GM18907 (cell line): ENCODE measurements around the gene GNAI1.

ENCODE experiments used
- ATAC-seq: cut with Tn5 transposase; IDR thresholded peaks from one replicate; pipeline ENCODE4 v1.9.1; 2021; ENCODE audit warnings: mild to moderate bottlenecking, moderate library complexity; ENCODE audit not compliant: unreplicated experiment

Gene GNAI1

DNA sequence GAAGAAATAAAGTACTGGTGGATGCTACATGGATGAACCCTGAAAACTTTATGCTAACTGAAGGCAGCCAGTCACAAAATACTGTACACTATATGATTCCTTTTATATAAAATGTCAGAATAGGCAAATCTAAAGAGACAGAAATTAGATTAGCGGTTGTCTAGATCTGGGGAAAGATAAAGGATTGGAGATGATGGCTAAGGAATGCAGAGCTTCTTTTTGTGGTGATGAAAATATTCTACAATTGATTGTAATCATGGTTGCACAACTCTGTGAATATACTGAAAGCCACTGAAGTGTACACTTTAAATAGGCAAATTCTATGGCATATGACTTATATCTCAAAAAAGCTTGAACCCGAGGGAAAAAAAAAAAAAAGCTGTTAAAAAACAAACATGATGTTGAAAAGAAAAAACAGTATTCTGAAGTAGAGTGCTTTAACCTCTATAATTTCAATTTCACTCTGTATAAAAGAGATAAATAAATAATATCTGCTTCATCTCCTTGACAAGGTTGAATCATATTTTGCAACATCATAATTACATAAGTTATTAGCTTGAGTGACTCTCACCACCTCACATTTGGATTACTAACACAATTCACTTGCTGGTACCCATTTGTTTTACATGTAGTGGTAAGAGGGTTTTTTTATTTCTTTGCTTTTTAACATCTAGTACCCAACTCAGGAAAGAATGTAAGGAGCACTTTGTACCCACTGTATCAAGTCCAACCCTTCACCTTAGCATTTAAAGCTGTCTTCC is 2.8 kb upstream of the GNAI1 start:
- no peak for ATAC-seq

DNA sequence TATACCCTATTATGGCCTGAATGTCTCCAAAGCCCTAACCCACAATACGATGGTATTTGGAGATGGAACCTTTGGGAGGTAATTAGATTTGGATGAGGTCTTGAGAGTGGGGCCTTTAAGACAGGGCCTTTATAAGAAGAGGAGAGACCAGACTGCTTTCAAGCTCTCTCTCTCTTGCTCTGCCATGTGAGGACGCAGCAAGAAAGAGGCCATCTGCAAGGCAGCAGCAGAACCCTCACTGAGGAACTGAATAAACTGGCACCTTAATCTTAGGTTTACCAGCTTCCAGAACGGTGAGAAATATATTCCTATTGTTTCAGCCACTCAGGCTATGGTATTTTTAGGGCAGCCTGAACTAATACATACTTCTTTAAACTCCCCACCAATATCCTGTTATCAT is 2.0 kb upstream of the GNAI1 start:
- ATAC-seq = no peak

- no peak for ATAC-seq
These were observed 1.1 kb upstream of the GNAI1 start for GRCh38 chr7:80133361-80134114.

DNA sequence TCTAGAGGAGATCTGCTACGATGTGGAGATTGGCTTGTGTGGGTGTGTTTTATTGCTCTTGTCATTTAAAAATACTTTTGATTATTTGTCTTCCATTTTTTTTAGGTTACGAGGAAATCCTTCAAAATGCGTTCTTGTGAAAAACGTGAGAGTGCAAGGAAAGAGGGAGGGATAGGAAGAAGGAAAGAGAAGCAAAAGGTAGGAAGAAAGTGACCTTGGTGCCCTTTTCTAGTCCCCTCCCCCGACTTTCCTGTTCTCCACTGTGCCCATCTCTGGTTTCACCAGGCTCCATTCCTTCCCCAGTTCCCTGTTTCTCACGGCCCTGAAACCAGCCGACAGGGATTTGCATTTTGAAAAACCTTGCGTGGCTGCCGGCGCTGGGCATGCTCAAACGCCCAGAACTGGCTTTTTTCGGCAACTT is 506 bp upstream of the GNAI1 start:
- no peak for ATAC-seq

- peak; percentile 30 for ATAC-seq
These were observed 876 bp downstream of the GNAI1 start for GRCh38 chr7:80135309-80136104.

GRCh38 chr7:80136261-80137055 is 1.8 kb downstream of the GNAI1 start:
- peak; percentile 65 for ATAC-seq

GRCh38 chr7:80137410-80137809 is 2.8 kb downstream of the GNAI1 start:
- ATAC-seq = no peak

DNA sequence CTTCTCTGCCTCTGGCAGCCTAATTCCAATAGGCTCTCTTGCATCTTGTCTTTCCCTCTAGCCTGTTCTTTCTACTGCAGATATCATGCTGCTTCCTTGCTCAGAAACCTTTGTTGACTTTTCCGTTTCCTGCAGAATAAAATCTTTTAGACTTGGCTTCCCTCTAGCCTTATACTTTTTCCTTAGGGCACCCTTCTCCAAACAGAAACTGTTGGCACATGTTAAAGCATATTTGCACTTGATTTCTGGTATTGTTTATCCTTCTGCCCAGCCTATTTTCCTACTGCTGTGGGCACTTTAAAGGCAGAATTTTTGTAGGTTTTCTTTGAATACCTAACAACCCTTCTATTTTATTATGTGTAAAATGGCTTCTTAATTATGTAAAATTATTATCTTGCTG is 4.6 kb downstream of the GNAI1 start:
- no peak for ATAC-seq

DNA sequence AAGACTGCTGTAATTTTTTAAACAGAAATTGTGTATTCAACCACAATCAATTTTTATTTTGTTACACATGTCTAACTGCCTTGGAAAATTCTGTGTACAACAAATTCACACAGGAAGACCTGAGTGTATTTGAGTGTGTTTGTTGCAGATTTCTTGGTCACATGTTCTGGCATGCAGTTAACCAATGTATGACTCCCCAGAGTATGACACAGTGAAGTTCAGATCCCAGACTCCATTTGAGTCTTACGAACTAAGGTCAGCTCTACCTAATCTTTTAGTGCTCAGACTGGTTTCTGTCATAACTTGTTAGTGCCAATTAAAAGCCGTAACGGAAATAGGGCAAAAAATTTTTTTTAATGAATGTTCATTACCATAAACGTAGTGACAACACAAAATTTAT is 5.8 kb downstream of the GNAI1 start:
- ATAC-seq = no peak

- ATAC-seq = no peak
These were observed 6.7 kb downstream of the GNAI1 start for GRCh38 chr7:80141376-80141775.

DNA sequence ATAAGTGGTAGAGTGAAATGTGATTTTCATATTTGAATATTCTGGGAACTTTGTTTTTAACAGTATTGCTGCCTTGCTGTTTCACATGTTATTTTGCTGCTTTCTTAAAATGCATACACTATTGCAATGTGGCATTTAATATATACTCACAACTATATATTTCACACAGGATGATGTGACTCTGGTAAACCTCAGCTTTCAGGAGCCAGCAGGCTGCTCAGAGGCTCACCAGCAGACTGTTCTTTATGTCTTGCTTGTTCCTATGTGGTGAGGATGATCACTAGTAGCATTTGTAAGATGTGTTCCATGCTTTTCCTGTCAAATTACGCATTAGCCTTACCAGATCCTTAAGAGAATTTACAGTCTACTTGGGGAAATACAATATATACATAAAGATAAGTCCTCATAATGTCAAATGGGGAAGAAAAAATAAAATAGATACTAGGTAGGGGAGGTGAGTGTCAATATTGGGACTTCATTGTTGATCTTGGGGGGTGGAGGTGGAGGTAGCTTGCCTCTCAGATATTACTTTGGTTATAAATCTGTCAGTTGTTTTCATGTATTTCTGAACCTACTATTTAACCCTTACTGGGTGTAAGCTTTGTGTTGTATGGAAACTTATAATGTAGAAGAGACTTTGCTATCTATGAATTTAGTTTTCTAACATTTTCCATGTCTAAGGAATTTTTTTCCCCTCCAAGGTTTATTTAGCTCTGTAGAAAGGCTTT is 8.4 kb downstream of the GNAI1 start:
- no peak for ATAC-seq

GRCh38 chr7:80145780-80146422 is 11.3 kb downstream of the GNAI1 start:
- ATAC-seq = no peak

GRCh38 chr7:80146545-80147182 is 12.0 kb downstream of the GNAI1 start:
- no peak for ATAC-seq

GRCh38 chr7:80147543-80148391 is 13.1 kb downstream of the GNAI1 start:
- ATAC-seq = no peak

- ATAC-seq = peak; percentile 30
These were observed 16.1 kb downstream of the GNAI1 start for GRCh38 chr7:80150611-80151273.

GRCh38 chr7:80151274-80151665 is 16.6 kb downstream of the GNAI1 start:
- ATAC-seq = peak; percentile 79

- no peak for ATAC-seq
These were observed 18.8 kb downstream of the GNAI1 start for GRCh38 chr7:80153446-80153845.
